NB4 (cell line): ENCODE measurements around the gene SPEG.

Source experiments
- POLR2A ChIP-seq: IDR thresholded peaks from 2 replicates; pipeline ENCODE4 v1.6.1; 2011; ENCODE audit warnings: mild to moderate bottlenecking; ENCODE audit not compliant: insufficient read length; ENCODE audit errors: extremely low read depth
- TF ChIP-seq, protein P1 (sequence below): IDR thresholded peaks from one replicate; pipeline ENCODE4 v1.5.1; 2012; ENCODE audit warnings: low read depth, low read length

DNA sequence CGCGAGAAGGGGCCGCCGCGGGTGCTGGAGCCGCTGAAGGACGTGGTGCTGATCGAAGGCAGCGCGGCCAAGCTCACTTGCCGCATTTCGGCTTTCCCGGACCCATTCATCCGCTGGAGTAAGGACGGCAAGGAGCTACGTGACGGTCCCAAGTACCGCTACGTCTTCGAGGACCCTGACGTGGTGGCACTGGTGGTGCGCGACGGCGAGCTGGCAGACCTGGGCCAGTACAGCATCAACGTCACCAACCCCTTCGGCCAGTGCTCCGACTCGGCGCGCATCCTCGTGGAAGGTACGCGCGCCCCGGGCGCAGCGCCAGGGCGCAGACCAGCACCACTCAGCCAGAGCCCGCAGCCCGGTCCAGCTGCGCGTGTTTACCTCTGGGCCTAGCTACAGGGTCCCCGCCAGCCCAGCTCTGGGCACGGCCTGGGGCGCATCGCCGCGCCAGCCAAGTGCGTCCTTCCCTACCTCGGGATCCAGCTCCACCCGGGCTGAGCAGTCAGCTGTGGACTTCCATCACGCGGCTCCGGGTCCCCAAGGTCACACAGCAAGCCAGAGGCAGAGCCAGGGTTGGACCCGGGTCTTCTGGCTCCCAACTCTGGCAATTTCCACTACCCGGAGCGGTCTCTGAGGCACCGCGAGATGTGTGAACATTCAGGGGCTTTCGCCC is 62.3 kb downstream of the SPEG start:
- TF ChIP-seq, protein P1, sequence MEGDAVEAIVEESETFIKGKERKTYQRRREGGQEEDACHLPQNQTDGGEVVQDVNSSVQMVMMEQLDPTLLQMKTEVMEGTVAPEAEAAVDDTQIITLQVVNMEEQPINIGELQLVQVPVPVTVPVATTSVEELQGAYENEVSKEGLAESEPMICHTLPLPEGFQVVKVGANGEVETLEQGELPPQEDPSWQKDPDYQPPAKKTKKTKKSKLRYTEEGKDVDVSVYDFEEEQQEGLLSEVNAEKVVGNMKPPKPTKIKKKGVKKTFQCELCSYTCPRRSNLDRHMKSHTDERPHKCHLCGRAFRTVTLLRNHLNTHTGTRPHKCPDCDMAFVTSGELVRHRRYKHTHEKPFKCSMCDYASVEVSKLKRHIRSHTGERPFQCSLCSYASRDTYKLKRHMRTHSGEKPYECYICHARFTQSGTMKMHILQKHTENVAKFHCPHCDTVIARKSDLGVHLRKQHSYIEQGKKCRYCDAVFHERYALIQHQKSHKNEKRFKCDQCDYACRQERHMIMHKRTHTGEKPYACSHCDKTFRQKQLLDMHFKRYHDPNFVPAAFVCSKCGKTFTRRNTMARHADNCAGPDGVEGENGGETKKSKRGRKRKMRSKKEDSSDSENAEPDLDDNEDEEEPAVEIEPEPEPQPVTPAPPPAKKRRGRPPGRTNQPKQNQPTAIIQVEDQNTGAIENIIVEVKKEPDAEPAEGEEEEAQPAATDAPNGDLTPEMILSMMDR, result no peak
- no peak for TF ChIP-seq POLR2A
